HG03575 (cell line): Measurements from ENCODE around the gene PGLYRP2.

ENCODE experiments used
- ATAC-seq: cut with Tn5 transposase; IDR thresholded peaks from one replicate; pipeline ENCODE4 v1.9.1; 2021; ENCODE audit not compliant: unreplicated experiment, insufficient number of reproducible peaks, low FRiP score; ENCODE audit errors: extremely low read depth

The PGLYRP2 gene

DNA sequence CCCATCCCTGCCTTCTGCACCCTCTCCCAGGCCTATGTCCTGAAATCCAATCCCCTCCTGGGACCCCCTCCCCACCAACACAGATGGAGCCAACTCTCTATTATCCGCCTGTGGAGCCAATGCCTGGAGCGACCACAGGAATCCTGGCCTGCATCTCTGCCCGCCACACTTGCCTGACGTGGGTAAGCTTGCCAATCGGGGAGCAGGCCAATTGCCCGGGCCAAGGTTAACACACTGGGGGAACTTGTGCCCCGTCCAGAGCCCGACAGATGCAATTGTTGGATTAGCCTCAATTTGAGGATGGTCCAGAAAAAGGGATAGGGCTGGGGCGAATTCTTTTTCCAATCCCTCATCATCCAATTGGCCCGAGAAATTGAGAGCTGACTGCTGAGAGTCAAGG, 35.5 kb downstream of the PGLYRP2 start:
- no peak for ATAC-seq

DNA sequence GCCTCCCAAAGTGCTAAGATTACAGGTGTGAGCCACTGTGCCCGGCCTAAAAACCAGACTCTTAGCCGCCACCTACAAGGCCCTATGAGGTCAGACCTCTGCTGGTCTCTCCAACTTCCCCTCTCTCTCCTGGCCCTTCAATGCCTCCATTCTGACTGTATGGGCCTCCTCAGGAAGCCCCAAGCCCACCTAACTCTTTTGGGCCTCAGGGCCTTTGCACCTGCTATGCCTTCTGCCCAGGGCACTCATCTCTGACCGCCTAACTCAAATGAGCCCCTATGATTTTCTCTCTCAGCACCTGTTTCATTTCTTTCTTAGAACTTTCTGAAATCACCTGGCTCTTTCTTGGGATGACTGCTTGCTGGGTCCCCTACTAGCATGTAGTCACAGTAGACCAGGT, 36.0 kb downstream of the PGLYRP2 start:
- no peak for ATAC-seq

DNA sequence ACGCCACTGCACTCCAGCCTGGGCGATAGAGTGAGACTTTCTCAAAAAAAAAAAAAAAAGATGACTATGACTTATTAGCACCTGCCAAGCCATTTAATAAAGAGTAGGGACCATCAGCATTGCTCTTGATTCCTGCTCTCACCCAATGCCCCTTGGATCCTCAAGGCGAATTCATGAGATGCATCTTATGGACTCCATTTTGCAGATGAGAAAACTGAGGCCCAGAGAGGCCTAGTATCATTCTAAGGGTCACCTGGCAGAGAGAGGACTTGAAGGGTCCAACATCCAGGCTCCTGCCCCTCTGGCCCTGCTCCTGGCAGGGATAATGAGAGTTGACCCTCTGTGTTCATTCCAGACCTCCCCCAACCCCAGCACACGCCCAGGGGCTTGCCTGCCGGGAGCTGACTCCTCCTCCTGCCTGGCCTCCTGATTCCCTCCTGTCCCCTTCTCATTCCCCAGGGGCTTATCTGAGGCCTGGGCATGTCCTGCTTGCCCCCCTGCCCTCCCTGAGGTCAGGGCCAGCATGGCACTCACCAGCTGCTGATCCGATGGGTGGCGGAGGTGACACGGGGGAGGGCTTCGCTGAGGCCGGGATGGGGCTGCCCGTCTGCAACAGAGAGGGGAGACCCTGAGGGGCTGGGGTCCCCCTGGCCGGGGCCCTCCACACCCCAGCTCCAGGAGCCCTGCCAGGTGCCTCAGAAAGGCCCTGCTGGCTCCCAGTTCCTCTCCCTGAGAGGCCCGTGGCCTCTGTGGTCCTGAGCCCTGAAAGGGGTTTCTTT, 37.0 kb downstream of the PGLYRP2 start:
- no peak for ATAC-seq

DNA sequence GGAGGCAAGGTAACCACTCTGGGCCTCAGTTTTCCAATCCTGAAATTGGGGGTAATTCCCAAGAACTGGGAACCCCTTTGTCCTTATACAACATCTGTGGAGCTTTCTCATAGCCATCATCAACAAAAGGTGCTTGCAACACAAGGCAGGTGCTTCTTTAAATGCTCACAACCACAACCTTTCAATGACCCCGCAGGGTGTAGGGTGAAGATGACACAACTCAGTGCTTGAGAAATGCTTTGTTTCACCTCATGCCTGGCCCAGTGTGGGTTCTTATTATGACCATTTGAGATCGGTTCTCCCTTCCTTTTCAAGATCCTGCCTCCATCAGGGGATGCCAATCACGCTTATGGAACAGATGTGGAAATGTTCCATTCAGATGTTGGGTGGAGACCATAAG, 38.0 kb downstream of the PGLYRP2 start:
- ATAC-seq, result no peak

DNA sequence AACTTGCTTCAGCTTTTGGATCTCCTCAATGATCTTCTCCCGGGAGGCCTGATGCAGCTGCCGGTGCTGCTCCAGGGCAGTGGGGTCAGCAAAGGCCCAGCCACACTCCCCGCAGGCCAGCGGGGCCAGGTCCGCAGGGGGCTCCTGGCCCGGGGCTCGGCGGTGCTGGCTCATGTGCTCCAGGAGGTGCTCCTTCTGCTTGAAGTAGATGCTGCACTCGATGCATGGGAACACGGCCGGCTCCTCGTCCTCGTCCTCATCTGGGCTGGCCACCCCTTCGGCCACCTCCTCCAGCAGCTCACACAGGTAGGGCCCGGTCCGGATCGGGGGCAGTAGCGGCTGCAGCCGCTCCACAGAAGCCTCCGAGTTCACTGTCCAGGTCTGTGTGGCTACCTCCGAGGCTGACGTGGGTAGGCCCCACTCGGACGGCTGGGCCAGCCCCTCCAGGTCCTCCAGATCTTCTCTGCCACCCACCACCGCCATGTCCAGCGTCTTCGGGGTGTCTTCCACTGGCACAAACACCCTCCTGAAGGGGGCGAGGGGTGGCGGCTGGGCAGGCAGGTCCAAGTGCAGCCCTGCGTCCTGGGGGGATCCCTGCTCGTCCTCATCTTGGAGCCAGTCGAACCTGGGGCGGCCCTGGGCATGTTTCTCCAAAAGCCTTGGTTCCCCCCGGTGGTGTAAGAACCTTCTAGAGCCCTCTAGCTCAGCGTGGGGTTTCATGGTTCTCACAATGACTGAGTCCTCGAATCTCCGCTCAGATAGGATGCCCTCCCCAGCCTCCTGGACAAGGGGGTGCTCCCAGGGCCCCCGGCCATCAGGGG, 39.3 kb downstream of the PGLYRP2 start:
- no peak for ATAC-seq

DNA sequence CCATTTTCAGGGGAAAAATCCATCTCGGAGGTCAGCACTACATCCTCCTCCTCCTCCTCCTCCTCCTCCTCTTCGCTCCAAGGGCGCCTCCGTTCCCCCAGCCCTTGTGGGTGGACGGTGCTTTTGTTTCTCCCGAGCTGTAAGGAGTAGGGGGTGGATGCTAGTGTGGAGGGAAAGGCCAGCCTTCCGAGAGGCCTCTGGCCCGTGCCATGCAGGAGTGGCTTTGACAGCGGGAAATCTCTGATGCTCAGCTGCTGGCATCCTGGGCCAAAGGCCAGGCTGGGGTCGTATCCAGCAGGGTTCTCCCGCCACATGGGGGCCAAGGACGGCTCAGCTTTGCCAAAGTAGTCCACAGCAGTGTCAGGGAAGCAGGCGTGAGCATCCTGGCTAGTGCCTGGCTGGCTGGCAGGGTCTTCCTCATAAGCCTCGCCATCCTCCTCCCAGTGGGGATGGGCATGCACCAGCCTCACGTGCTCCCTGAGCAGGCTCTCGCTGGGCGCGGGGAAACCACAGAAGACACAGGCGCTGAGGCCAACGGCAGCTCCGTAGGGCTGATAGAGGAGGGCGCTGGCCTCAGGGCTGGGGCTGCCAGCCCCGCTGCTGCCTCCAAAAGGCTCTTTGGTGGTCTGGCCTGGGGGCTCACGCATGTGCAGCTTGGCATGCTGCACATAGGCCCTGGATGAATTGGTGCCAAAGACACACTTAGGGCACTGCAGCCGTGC, 40.1 kb downstream of the PGLYRP2 start:
- no peak for ATAC-seq

DNA sequence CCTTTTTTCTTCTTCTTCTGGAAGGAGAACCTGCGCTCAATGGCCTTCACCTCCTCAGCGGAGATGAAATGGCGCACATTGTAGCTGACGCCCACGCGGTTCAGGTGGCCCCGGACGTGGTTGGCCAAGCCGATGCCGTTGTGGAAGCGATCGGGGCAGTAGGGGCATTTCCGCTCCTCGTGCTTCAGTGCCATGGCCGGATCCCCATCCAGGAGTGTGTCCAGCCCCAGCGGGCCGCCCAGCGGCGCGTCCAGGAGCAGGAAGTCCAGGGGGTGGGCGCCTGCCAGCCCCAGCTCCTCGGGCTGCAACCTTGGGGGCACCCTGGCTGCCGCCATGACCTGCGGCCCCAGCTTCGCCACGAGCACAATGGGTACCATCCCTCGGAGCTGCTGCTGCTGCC, 40.7 kb downstream of the PGLYRP2 start:
- no peak for ATAC-seq

DNA sequence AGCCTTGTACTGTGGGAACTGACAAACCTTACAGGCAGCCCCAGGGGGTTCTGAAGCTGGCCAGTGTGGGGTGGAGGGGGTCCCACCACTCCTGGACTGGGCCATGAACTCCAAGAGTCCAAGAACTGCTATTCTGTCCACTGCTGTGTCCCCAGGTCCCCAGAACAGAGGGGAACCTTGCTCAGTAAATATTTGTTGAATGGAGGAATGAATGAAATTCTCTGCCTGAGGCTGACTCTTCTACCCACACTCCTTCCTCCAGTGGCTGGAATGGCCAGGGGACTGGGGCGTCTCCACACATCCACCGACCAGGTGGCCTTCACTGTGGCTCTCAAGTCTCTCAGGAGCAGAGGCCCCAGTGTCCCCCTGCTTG, 41.2 kb downstream of the PGLYRP2 start:
- ATAC-seq, result no peak

DNA sequence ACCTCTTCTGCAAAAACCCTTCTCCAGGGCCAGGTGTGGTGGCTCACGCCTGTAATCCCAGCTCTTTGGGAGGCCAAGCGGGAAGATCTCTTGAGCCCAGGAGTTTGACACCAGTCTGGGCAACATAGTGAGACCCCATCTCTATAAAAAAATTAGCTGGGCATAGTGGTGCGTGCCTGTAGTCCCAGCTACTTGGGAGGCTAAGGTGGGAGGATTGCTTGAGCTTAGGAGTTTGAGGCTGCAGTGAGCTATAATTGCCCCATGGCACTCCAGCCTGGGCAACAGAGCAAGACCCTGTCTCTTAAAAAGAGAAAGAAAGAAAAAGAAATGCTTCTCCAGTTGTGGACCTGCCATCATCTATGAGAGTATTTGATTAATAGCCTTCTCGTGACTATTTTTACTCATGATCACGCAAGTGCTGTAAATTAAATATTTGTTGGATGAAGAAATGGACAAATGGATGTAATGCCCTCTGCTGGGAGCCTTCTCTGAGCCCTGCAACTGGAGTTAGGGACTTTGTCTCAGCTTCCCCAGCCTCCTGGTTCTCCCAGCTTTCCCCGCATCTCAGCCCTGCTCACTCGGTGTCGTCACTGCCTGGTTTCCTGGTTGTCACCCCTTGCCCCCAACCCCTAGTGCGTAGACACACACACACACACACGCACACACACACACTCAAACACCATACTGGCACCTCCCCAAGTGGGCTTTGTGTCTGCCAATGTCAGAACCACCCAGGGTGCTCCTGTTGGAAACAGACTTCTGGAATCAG, 41.8 kb downstream of the PGLYRP2 start:
- ATAC-seq, result no peak

DNA sequence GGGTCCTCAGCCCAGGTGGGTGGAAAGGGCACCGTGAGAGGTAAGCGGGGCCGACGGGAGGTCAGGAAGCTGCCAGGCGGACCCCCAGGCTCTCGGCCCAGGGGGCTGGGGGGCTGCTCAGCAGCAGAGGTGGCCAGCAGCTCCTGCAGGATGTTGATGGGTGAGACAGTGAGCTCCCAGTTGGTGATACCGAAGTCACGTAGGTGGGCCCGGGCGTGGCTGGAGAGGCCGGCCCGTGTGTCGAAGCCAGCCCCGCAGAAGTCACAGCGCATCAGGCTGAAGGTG, 42.5 kb downstream of the PGLYRP2 start:
- no peak for ATAC-seq

DNA sequence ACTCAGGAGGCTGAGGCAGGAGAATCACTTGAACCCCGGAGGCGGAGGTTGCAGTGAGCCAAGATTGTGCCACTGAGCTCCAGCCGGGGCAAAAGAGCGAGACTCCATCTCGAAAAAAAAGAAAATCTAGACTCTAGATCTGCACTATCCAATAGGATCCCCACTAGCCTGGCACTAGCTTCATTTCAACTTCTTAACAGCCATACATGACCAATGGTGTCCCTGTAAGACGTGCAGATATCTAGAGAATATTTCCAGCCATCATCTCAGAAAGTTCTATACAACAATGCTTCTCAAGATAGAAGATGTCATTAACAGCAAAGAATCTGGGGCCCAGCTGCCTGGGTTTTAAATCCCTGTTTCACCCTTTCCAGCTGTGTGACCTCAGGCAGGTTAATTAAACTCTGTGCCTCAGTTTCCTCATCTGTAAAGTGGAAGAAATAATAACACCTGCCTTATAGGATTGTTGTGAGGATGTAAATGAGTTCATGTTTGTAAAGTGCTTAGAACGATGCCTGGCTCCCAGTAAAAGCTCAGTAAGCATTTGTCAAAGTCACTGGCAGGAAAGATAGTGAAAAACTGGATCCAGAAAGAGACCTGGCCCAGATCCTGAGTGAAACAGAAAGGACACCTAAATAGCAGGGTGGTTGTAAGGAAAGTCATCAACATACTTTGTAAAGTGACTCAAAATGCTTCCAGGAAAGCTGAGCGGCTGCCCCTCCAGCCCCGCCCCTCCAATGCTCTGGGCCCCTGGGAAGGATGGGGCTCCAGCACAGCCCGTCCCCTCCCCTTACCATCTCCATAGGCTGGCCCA, 43.1 kb downstream of the PGLYRP2 start:
- no peak for ATAC-seq

DNA sequence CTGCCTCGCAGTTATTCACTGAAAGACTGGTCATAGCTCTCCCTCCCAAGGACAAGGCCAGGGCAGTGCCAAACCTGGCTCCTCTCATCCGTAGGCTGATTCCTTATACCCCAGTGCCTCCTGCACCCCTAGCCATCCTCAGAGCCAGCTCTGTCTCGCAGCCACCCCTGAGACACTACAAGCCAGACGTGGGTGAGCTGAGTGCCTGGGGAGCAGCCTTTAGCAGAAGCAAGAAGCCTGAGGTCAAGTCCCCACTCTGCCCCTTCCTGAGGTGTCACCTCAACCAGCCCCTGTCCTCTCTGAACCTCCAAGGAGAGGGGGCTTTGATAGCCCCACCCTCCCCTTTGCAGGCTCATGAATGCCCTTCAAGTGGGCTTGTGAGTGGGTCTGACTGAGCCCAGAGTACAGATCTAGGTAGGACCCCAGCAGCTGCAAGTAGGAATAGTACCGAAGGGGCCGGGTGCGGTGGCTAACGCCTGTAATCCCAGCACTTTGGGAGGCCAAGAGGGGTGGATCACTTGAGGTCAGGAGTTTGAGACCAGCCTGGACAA, 45.7 kb downstream of the PGLYRP2 start:
- ATAC-seq, result no peak

DNA sequence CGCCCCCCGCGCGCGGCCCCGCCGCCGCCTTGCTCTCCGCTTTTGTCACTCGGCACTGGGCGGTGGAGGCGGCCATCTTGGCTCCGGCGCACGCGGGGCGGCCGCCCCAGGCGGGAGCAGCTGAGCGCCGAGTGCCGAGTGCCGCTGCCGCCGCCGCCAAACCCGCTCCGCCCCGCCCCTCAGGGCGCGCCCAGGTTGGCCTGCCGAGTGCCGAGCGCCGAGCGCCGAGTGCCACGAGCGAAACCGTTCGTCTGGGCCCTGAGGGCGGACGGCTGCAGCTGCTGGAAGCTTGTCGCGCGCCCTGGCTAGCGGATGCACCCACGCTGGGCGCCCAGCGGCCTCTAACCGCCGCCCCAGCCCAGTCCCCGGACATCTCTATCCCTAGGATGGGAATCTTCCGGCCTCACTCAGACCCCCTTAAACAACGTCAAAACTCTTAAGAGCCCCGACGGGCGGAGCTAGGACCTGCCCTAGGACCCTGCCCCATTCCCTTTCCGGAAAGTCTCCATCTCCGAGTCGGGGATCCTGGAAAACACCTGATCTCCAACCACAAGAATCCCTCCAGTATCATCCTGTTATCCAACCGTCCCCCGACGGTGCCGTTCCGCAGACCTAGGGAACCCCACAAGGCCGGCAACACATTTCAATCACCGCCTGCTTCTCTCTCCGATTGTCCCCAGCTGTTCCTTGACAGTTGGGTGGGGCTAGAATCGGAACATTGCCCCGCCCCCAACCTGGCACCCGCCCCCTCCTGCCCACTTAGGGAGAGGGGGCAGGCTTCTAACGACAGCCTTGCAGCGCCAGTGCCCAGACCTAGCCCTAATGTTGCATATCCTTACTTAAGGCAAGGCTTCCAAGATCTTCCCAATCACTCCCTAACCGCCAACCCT, 46.4 kb downstream of the PGLYRP2 start:
- no peak for ATAC-seq

DNA sequence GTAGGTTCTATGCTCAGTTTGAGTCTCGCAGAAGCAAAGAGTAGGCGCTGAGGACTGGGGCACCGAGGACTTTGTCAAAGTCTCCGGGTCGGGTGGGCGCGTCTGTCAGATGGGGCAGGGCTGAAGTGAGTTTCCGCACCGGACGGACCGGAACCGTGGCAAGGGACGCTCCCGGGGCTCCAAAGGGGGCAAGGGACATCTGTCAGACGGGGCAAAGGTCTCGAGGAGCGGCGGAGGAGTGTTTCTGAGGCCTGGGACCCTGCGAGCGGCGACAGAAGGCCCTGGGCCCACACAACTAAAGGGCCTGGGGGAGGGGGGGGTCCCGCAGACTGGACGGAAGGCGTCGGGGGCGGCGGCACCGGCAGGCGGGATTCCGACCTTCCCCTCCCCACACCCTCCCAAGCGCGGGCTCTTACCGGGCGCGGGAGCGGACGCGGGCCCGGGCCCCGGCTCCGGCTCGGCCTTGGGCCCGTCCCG, 47.2 kb downstream of the PGLYRP2 start:
- ATAC-seq, result no peak

DNA sequence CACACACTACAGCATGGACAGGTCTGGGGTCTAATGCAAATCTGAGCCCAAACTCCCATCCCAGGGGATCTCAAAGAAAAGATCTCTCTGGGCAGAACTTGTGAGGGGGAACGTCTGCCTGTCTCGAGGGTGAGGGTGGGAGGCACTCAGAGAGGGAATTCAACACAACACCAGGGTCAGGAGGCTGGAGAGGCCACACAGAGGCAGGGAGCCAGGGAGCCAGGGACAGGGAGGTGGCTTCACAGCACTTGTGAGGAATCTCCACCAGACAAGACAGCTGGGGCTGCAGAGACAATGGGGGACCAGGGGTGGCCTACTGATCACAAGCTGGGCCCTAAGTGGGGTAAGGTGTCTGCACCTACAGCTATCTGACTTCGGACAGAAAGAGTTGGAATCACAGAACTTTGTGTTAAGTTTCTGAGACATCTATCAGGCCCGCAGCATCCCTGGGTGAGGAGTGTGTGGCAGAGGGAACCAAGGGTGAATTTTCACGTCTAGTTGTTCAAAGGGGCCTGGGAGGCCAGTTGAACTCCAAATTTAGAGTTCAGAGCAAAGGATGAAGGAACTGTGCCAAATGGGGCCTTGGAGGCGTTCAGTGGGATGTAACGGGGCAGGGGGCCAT, 47.8 kb downstream of the PGLYRP2 start:
- ATAC-seq, result no peak

DNA sequence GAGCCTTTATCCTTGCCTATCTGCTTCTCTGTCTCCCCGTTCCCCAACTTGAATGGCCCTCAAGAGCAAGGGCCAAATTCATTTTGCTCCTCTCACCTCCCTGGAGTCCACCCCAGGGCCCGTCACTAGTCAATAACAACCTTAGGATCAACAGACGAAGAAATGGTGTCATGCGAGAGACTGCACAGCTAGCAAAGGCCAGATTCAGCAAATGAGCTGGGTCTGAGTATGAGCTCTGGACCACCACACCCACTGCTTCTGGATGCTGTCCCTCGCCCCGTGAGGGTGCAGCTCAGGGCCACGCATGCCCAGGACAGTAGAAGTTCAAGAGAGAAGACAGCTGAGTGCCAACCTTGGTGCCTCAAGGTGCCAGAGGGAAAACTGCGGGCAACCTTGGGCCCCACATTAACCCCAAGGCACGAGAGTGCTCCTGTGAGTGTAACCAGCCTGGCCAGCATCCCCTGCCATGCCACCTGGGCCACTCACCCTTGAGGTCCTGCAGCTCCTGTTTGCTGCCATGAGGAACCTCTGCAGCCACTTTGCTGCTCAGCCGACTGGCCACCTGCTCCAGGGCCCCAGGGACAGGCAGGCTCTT, 48.7 kb downstream of the PGLYRP2 start:
- no peak for ATAC-seq
